GM19239 (cell line): ENCODE data around the gene SF3A1.

Experiments
- DNase-seq: peaks from one replicate; pipeline ENCODE4 v3.0.0; 2011; ENCODE audit warnings: low spot score; ENCODE audit not compliant: insufficient read length
- FAIRE-seq: peaks from 2 replicates; lab custom pipeline; 2011; peaks lifted over from hg19 to GRCh38; lab: Jason Lieb, UNC

SF3A1 gene

DNA sequence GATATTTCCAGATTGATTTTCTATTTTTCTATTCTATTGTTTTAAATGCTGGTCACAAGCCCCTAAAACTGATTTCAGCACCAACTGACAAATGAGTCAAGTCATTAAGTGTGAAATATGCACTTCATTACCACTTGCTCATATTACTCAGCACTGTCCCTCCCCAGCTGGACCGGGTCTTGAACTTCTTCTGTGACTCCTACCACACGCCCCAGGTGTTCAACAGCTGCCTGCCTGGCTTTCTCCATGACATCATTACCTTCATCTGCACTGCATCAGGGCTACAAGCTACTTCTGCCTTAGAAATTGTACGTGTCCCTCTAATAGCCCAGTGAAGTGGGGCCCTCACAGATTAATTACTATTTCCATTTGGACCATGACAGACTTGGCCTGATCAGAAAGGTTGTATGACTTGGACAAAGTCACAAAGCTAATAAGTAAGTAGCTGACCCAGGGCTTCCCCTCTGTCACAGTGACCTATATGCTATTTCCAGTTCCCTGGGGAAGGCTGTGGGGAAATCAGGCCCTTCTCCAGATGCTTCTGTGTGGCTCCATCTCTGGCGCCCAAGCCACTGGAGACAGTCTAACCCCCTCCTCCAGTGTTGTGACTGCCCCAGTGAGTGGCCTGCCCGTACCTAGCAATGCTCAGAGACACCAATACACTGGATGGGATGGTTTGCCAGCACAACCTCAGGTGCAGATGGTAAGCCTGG, 48.0 kb downstream of the SF3A1 start:
- FAIRE-seq: peak; percentile 91
- no peak for DNase-seq

DNA sequence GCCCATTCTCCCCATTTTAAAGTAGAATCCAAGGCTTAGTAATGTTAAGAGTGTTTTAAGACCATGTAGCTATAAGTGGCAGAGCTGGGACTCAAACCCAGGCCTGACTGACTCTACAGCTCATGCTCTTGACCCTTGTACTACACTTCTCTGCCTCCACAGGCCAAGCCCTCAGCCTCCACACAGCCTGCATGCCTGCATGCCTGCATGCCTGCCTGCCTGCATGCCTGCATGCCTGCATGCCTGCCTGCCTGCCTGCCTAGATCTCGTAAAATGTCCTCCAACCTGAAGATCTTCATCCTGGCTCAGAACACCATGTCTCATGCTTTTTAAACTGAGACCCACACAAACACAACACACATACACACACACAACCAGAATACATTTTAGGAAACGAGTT, 48.6 kb downstream of the SF3A1 start:
- FAIRE-seq (no peak), DNase-seq (no peak)

DNA sequence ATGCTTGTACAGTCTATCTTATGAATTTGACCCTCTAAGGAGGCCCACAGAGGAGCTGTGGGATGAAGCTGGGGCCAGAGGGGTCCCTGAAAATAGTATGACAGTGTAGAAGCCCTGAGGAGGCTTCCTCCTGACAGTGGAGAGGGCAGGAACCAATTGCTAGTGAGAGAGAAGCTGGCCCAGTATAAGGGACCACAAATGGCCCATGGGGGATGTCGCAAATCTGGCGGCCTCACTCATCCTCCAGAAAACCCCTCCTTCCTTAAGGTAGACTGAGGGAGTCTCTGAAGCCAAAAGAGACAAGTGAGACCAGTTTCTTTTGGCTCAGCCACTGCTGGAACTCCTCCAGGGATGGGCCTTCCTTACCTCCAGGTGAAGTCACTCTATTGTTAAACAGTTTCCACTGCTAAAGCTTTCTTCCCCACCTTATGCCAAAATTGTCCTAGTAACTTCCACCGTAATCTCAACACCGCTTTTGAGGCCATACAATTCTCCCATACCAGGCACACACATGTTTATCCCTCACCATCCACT, 49.6 kb downstream of the SF3A1 start:
- FAIRE-seq: peak; percentile 68

DNA sequence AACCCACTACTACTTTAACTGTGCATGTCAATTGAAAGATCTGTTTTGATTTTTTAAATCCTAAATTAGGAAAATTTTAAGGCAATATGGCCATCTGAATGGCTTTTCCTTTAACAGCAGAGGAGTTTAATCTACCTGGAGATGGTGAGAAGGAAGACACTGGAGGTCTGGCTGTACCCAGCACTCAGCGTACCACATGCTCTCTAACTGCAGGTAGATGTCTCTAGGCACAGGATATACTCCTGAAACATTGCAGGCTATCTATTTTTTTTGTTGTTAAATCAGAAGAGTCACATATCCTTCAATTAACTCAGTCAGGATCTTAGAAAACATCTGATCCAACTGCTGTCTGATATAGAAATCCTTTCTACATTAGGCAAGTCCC, 50.1 kb downstream of the SF3A1 start:
- no peak for FAIRE-seq

More for the DNA sequence above, 49.6 kb downstream of the SF3A1 start:
- DNase-seq: no peak

DNA sequence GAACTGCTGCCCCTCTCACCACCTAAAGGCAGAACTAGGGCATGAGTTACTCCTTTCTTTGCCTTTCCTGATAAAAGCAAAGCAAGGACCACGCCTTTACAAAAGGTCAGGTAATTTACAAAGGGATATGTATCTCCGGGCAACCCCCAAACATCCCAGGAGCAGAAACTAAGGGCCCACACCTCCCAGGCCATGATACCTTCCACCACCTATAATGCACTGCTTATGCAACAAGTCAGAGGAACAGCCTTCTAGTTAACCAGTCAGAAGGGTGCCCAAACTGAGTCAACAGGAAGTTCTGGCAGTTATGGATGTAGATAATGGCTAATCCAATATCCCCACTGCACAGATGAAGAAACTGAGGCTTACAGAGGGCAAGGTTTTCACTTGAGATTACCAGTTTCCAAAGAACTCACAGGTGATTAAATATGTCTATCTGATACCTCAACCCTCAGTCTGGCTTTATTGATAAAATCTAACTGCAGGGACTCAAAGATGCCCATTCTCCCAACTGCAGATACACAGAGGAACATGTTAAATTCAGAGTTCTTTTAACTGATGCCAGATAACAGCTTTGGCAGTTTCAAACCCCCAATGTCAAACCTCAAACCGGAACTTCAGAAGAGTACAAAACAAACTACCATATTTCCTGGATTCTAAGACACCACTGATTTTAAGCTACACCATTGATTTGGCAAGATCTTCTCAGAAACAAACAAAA, 50.6 kb downstream of the SF3A1 start:
- FAIRE-seq (no peak), DNase-seq (no peak)

More for the DNA sequence above, 50.1 kb downstream of the SF3A1 start:
- DNase-seq: no peak

DNA sequence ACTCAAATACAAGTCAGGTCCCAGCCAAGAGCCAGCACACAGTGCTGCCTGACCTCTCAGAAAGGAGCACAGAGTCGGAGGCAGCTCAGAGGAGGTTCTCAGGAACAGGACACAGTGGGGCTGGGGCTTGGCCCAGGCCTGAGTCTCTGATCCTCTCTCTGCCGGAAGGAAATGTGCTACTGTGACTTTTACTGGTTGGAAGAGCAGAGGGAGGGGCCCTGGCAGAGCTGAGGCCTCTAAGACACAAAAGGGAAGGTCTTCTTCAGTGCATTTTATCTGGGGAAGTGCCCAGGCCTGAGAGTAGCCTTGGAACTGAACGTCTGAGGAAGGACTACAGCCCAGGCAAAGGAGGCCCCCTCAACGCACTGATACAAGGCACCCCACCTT, 51.2 kb downstream of the SF3A1 start:
- DNase-seq: no peak
- peak; percentile 97 for FAIRE-seq

DNA sequence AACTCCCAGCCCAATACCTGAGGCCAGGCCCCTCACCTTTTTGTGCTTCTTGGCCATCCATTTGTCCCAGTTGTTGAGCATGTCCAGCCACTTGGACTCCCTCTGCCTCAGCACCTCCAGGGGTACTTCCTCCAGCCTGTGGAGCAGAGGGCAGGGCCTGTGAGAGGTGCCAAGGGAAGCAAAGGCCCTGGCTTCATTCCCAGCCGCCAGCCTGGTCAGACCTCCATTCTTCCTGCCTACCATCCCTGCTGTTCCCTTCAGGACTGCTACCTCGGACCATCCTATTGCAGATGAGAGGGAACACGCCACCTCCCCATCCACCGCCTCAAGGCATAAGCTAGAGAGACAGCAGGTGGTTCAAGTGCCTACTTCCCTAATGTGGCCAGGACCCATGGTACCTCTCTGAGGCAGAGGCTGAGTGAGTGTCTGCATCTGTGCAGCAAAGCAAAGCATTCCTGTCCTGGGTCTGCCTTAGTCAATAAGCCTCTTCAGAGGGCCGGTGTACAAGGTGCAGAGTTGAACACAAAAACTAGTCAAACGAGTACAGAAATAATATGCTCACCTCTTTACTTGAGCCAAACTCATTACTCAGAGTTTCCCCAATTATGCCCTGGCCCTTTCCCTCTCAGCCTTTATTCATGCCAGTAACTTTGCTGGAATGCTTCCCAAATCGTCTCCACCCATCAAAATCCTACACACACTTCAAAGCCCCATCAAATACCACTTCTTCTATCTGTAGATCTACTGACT, 52.0 kb downstream of the SF3A1 start:
- peak; percentile 35 for FAIRE-seq
- DNase-seq: no peak

DNA sequence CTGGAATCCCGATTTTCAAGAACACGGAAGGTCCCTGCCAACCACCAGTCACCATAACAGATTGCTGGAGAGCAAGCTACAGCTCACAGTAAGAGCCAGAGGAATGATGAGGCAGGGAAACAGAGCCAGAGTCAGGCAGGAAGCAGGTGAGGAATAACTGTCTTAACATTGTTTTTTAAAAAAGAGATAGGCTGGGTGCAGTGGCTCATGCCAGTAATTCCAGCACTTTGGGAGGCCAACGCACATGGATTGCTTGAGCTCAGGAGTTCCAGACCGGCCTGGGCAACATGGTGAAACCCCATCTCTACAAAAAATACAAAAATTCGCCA, 53.9 kb downstream of the SF3A1 start:
- DNase-seq (no peak), FAIRE-seq (no peak)

DNA sequence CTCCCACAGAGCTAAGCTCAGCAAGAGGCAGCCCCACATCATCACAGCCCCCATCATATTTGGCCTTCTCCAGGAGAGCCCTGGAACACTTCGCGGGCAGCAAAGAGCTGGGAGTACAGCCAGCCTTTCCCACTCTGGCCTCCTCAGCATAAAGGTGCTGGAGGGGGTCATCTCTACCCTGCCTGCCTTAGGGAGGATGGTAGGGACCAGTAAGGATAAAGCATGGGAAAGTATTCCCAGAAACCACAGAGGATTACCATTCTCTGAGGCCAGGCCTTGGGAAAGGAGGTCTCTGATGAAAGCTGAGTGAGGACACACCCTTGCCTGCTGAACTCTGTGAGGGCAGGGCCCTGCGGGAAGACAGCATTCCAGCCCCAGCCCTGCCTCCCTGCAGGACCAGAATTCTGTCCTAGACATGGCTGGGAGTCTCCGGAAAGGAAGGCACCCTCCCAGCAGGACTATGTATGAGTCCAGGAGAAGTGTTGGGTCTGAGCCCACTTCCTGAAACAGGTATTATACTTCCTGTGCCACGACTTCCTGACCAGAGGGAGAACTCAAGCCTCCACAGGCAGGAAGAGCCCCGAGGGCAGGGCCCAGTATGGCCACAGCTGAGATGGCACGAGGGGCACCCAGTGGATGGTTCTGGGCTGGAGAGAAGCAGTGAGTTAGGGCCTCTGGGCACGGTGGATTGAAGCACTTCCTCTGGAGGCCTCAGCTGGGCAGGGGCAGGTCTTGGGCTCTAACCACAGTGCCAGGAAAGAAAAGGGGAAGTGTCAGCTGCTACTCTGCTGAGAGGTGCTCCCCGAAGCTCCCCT, 54.5 kb downstream of the SF3A1 start:
- peak; percentile 72 for FAIRE-seq

DNA sequence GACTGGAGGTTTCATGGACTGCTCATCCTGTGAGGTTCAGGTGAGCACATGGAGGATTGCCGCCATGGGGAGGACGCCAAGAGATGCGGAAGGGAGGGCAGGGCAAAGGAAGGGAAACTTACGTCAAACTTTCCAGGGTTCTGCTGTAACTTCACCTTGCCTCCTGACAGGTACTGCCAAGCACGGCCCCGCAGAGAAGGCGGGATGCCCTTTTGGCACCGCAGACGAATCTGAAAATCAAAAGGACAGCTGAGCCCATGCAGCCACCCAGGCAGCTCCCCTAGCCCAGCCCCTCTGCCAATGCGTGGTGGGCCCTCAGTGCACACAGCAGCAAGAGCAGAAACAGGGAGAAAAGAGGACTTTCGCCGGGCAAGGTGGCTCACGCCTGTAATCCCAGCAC, 57.4 kb downstream of the SF3A1 start:
- FAIRE-seq (no peak), DNase-seq (no peak)

More for the DNA sequence above, 54.5 kb downstream of the SF3A1 start:
- no peak for DNase-seq

DNA sequence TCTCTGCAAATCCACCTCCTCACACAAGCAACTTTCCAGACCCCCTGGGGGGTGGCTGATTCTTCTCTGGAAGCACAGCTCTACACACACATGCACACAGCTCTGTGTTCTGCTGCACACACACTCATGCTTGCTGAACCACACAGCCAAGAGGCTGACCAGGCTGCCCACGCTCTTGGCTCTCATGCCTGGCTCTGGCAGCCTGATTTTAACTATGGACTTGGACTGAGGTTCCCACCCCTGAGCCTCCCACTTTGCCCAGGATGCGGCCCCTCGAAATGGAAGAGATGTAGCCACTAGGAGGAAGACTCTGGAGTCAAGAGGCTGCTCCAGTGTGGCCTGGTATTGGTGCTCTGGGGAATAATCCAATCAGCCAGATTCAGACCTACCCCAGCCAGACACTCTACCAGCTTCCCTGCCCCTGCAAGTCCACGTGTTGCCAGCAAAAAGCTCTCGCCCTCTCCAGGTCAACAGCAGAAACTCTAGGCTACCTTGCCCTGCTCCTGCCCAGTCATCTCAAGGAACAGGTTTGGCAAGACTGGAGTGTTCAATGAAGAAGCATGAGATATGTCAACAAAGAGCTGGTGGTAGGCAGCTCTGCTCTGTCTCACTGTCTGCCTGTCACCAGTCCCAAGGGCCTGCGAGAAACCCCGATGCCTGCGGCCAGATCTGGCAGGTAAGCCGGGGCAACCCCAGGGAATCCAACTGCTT, 58.5 kb downstream of the SF3A1 start:
- FAIRE-seq (no peak), DNase-seq (no peak)

DNA sequence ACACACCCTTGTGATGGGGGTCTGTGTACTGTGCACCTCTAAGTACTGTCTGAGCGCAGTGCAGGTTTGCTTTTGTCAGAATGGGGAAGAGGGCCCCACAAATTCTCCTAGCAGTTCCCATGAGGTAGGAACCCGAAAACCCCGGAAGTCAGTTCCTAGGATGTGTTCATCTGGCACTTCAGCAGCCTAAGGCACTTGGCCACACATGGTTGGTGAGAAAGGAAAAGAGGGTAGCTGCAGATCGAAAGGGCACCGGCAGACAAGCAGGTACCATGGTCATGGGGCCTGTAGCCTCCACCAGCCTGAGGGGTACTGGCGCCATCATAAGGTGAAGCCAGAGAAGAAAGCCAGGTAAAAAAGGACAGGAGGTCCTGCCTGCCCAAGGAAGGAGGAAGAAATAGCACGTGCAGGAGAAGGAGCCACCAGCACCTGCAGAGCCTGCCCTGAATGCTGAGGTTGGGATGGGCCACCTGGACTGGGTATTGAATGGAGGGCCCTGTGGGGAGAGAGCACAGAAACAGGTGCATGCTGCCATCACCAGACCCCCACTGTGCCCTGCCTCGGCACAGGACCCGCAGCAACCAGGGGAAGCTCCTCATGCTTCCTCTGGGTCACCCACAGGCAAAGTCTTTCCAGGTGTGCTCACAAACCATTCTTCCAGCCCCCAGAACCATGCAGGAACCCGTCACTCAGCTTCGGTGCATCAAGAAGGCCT, 59.3 kb downstream of the SF3A1 start:
- FAIRE-seq: no peak

DNA sequence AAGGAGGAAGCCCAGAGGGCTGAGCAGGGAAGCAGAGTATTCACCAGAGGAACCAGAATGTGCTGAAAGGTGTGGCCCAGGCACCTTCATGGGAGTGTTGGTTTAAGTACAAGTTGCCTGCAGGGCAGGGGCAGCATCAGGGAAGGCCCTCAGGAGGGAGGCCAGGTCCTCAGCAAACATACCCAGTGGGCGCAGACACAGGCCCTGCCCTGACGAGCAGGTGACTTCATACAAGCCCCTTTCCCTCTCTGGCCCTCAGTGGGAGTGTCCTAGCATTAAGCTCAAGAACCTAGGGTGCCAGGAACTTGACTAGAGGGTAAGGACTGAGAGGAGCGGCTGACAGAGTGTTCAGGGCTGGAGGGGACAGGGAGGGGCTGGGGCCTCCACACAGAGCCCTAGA, 59.9 kb downstream of the SF3A1 start:
- DNase-seq (no peak), FAIRE-seq (no peak)

More for the DNA sequence above, 59.3 kb downstream of the SF3A1 start:
- no peak for DNase-seq

DNA sequence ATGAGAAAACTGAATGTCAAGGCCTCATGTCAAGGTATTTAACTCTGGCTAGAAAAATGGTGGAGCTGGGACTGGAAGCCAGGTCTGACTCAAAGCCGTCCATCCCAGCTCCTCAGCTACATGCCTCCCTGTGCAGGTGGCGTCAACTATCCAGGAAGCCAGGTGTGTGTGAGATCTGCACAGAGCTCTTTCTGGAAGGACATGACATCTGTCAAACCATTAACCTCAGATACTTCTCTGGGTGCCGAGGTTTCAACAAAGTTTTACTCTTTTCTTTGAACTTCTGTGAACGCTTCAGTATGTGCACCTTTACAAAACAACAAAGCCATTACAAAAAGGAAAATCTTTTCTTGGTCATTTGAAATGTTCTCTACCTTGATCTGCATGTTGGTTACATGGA, 60.4 kb downstream of the SF3A1 start:
- no peak for DNase-seq
- no peak for FAIRE-seq

DNA sequence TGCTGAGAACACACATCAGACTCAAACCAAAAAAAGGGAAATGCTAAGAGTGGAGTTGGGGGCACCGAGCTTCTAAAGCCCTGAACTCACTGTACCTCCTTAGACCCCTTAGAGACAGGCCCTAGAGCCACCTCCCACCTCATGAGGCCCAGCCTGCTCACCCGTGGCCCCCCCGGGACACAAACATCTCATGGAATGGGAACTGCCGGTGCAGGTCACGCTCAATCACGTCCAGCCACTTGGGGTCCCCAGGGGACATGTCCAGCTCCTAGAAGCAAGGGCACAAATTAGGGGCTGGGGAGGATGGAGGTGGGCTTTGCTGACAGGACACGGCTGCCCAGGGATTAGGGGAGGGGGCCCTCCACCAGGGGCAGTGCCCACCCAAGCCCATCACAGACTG, 61.1 kb downstream of the SF3A1 start:
- FAIRE-seq (no peak), DNase-seq (no peak)

DNA sequence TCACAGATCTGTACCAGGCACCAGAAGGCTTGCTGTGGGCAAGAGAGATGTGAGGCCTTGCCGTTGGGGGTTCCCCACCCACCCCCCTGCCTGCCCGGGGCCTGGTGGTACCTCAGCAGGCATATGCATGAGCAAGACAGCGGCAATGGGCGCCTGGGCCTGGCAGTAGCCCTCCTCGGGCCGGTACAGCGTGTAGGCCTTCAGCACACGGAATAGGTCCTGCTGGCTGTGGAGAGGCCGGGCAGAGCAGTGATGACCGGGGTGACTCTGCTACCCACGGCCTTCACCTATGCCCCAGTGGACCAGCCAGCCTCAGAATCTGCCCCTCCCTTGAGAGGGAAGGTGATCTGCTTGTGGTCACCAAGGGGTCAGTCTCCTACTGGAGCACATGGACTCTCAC, 61.9 kb downstream of the SF3A1 start:
- FAIRE-seq (no peak), DNase-seq (no peak)

DNA sequence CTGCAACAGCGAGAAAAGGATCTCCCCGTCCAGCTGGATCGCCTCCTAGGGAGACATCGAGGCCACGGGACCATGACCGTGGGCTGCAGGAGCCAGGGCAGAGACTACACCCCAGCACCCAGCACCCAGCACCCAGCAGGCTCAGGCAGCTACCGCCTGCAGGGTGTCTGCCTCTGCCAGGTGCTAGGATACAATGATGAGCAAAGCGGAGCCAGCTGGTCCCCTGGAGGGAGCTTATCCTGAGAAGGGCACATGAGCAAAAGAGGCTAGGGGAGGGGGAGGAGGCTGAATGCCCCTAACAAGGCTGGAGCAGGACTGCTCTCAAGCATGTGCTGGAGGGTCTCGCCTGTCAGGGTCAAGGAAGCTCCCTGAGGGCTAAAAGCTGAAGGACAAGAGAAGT, 62.6 kb downstream of the SF3A1 start:
- DNase-seq (no peak), FAIRE-seq (no peak)

DNA sequence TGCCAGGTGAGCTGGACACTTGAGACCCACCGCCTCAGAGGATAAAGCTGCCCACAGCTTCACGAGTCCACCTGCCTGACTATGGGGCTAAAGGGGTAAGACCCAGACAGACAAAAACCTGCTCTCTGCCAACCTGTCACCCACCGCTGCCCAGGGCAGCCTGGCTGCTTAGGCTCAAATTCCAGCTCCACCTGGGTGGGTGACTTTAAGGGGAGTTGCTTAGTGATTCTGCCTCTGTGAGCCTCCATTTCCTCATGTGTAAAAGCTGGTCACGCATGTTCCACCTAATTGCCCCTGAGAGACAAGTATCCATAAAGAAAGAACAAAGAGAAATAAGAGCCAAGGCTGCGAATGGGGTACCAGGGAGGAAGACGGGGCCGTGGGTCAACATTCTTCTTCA, 63.7 kb downstream of the SF3A1 start:
- FAIRE-seq: no peak
- no peak for DNase-seq
